Measurements from ENCODE around the gene C22orf39.

GRCh38 chr22:19449422-19449767 lies 1.9 kb upstream of the C22orf39 start:
- TF ChIP-seq POLR2A (IDR thresholded peaks at IDR 0.05; ENCODE audit: low read depth, low read length): no peak
- TF ChIP-seq TAF1 (IDR thresholded peaks at IDR 0.05; ENCODE audit: low read depth, low read length): no peak
- TF ChIP-seq POLR2AphosphoS5 (IDR thresholded peaks at IDR 0.05; ENCODE audit: low read depth, low read length): no peak; the same call in 1 of the 2 replicates
- TF ChIP-seq PAX5 (IDR thresholded peaks at IDR 0.05; ENCODE audit: insufficient read depth, low read length, severe bottlenecking): no peak
- no peak for TF ChIP-seq SPI1 (IDR thresholded peaks at IDR 0.05; ENCODE audit: low read depth, low read length)
- no peak for TF ChIP-seq POU2F2 (IDR thresholded peaks at IDR 0.05; ENCODE audit: low read depth, low read length)
